ENCODE measurements around the gene TMEM170B.

The TMEM170B gene, protein sequence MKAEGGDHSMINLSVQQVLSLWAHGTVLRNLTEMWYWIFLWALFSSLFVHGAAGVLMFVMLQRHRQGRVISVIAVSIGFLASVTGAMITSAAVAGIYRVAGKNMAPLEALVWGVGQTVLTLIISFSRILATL

DNA sequence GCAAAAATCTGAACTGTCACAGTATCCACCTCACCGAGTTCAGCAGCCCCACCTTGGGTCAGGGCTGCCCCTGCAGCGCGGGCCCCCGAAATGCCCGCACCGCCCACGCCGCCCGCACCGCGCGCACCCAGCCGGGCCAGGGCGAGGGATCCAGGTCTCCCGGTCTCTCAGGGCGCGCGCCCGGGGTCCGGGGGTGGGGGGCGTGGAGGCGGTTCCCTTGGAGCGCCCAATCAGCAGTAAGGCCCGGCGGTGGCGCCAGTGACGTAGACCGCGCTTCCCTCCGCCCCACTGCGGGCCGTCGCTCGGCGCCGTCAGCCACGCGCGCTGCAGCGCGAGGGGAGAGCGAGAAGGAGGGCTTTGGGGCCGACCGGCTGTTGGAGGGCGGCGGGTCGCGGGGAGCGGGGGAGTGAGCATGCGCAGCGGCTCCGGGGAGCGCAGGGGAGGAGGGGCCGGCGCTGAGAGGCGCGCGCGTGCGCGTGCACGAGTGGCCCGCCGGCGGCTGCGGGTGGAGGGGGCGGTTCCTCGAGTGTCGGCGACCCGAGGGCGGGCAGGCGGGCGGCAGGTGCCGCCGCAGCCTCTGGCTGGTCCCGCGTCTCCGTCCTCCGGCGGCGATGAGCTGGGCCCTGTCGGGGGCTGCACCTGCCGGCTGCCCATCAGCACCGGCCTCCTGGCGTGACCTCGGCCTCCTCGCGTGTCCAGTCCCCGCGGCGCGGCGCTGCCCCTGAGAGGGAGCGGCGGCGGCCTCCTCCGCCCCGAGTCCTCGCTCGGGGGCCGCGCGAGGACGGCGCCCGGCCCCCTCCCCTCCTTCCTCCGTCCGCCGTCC lies at the start of gene TMEM170B:
TSS of gene TMEM170B (plus strand) at position 521 of the 823 bp plus-strand sequence. CDS start 529 bp downstream, outside the sequence.
- peak within 1 kb of the TSS; percentile 78 for H3K4me3 ChIP-seq (ENCODE audit: low read depth, low read length)

DNA sequence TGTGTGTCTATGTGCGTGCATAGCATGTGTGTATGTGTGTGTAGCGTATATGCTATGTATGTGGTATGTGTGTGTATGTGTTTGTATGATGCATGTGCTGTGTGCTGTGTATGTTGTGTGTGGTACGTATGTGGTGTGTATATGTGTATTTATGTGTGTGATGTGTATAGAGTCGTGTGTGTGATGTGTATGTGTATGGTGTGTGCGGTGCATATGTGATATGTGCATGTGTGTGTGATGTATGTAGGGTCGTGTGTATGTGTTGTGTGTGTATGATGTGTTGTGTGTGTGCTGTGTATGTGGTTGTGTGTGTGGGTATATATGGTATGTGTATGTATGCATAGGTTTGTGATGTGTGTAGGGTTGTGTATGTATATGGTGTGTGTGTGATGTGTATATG lies 46.6 kb upstream of the TMEM170B start:
- no peak overlapping the region for H3K4me3 ChIP-seq (ENCODE audit: low read depth, low read length)

DNA sequence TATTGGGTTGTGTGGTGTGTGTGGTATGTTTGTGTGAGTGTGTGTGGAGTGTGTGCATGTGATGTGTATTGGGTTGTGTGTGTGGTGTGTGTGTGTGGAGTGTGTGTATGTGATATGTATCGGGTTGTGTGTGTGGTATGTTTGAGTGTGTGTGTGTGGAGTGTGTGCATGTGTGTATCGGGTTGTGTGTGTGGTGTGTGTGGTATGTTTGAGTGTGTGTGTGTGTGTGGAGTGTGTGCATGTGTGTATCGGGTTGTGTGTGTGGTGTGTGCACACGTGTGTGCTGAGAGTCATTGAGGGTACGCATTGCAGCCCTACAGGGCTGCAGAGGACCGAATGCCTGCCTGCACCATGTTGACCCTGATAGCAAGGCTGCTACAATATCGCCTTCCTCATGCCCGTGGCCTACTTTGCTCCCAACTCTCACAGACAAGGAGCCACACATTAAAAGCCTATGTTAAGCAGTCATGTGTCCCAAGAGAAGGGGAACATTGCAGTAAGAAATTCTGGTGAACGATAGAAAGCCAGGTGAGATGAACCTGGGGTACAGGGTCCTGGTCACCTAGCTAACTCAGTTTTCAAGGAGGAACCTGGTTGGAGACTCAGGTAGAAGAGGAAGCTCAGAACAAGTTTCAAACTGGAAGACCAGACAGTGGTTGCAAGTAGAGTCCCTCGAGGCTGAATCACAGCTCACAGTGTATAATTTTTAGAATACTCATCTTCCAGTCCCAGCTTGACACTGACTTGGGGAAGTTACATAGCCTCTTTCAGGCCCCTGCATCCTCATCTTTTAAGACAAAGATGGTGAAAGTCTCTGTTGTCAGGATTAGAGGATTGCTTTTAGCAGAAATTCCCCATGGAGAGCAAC lies 45.7 kb upstream of the TMEM170B start:
- no peak overlapping the region for H3K4me3 ChIP-seq (ENCODE audit: low read depth, low read length)

DNA sequence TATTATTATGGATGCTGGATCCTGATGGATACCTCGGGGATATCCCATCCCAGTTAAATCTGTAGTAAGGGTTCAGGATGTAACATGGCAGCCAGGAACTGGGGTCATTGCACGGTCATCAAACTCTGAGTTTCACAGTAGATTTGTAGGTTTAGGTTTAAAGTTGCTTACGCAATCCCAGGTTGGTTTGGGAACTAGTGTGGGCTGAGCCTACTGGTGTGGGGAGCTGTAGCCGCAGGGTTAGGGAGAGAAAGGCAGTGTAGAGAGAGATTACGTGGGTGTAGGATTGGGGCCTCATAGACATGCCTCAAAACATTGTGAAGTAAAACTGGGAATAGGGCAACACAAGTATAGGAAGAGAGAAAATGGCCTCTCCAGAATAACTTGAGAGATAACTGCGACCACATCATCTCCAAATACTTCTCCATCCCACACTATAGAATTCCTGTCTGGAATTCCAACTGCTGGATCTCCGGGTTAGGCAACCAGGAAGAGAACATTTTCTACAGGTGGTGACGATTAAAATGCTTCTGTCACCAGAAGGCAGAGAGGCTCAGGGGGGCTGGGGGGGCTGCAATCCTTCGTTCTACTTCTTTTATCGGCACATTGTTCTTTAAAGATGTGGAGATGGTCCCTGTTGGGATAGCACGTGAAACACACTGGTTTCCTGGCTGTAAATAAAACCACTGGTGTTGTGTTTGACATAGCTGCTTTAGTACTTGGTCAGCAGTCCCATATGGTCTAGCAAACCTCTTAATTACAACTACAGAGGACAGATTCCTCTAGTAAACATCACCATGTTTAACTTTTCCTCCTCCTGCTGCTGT lies 44.9 kb upstream of the TMEM170B start:
- no peak overlapping the region for H3K4me3 ChIP-seq (ENCODE audit: low read depth, low read length)

DNA sequence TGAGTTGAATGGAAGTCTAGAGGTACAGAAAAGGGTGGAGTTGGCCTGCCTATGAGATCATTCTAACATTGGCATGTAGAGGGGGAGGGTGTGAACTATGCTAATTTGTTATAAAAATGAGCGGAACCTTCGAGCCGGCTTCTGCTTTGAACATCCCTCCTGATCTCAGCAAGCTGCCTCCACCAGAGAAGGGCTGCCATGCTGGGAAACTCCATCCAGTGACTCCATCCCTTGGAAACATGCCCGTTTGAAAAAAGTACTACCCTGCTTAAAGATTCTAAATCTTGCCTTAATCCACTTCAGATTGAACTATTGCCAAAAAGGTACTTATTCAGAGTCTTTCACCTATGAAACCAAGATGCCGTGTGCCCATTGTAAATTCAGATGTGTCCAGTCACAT lies 43.6 kb upstream of the TMEM170B start:
- no peak overlapping the region for H3K4me3 ChIP-seq (ENCODE audit: low read depth, low read length)

DNA sequence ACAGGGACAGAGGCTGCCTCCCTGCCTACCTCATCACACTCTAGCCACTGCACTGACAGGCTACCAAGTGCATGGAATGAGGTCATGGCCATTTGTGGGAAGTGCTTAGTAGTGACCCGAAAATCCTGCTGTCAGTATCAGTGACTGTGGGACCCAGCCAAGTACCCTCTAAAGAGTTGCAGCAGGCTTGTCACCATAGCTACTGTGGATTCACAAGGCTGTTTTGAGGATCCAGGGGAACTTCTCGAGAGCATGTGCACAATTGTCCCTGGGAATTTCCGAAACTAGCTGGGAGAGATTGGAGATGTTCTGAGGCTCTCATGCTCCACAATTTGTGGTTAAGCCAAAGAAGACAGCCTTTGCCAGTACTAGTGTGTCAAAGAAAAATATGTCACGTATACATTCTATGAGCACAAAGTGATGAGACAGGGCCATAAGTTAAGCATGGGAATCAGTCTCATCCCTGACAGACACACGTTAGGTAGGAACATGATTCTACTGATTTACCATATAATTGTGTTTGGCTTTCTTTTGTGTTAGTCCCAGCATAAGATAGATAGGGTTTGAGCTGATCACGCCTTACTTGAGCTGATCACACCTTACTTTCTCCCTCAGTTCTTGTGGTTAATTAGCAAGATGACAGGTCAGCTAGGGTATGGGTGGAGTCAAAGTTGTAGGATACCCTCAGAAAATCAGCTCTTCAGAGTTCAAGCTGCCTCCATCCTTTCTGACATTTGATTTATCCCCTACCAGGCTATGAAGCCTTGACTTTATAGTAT lies 42.6 kb upstream of the TMEM170B start:
- H3K4me3 ChIP-seq (ENCODE audit: low read depth, low read length) = no peak overlapping the region

DNA sequence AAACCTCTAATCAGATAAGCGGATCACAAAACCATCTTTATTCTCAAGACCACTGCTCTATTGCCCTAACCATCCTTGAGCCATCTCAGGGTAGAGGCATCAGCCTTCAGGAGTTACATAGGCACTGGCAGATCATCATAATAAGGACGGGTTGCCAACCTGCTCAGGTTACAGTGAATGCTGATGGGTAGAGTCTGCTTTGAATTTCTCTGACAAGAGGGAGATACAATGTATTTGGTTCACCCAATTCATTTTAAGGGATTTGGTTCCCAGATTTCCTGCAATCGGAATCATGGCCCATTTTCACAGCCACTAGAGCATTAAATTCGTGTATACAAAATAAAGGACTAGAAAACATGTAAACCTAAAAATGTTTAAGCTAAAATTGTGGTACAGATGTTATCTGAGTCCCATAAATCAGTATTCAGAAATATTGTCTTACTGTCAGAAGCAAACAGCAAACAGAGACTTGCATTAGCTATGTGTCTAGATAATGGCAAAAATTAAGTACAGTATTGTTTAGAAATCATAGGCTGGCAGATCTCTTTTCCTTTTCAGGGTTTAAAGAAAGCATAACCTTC lies 41.9 kb upstream of the TMEM170B start:
- no peak overlapping the region for H3K4me3 ChIP-seq (ENCODE audit: low read depth, low read length)

DNA sequence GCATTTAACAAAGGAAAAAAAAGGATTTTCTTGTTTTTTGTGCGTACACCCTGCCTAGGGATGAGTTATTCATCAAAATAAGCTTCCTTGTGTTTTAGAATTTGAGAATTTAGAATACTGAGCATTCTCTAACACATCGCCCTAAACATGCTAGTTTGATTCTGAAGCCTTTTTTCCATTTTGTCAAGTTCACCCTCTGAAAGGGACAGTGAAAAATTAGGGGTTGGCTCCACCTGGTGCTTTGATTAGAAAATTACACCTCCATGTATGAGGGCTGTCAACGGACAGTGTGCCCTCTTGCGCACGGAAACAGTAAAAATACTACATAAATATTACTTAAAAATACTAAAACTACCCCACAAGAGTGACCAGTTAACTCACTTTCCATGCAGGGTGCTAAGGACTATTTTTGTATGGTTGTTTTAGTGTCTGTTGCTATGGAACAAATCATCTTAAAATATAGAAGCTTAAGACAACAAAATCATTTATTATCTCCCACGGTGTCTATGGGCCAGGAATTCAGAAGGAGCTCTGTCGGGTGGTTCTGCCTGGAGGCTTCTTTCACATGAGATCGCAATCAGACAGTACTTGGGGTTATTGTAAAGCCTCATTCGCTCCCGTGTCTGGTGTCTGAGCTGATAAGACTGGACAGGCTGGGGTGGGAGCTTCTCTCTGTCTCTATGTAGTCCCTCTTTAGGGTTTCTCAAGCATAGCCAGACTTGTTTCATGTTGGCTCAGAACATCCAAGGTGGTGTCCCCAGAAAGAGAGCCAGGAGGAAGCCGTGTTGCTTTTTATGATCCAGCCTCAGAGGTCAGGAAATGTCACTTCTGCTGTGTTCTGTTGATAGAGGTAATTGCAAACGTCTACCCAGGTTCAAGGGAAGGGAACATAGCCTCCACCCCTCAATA lies 41.1 kb upstream of the TMEM170B start:
- no peak overlapping the region for H3K4me3 ChIP-seq (ENCODE audit: low read depth, low read length)

DNA sequence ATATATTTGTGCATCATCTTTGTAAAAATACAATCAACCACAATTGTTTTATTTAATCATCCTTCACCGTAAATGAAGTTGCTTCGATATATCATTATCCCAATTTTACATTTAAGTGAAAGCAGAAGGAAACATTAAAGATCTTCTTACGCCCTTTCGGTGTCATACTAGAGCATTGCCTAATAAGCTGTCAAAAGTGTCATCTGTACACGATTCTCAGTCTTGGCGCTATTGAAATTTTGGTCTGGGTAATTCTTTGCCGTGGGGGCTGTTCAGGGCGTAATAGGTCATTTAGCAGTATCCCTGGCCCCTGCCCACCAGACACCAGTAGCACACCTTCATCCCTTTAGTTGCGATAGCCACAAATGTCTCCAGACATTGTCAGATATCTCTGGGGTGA lies 40.4 kb upstream of the TMEM170B start:
- H3K4me3 ChIP-seq (ENCODE audit: low read depth, low read length) = no peak overlapping the region

DNA sequence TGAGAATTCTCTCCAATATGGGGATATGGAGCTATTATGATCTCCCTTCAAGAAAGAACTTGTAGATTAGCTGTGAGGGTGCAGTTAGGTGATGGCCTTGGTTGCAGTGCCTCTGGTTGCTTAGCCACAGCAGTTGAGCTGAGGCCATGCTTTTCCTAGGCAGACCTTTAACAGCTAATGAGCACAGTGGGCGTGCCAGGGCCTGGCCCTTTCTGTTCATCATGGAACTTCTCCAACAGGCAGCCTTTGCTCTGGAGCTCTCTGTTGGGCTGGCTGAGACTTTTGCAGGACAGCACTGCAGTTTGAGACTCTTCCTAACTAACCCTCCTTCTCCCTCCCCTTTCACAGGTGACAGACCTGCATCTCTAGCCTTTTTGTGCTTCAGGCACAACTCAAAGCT lies 39.7 kb upstream of the TMEM170B start:
- no peak overlapping the region for H3K4me3 ChIP-seq (ENCODE audit: low read depth, low read length)

DNA sequence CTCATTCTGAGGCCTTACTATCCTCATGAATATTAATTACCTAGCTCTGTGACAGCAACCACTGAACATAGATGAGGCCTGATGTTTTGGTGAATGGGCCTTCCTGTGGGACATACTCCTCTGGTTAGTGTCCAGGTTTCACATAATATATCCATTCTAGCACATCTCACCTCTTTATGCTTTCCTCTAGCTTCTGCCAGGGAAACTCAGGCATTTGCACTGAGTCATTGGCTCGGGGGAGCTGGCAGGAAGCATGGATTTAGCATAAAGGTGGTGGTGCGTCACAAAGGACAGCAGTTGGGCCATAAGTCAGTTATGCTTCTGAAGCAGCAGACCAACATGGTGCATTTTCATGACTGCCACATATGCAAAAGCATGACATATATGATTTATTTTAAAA lies 37.5 kb upstream of the TMEM170B start:
- no peak overlapping the region for H3K4me3 ChIP-seq (ENCODE audit: low read depth, low read length)

DNA sequence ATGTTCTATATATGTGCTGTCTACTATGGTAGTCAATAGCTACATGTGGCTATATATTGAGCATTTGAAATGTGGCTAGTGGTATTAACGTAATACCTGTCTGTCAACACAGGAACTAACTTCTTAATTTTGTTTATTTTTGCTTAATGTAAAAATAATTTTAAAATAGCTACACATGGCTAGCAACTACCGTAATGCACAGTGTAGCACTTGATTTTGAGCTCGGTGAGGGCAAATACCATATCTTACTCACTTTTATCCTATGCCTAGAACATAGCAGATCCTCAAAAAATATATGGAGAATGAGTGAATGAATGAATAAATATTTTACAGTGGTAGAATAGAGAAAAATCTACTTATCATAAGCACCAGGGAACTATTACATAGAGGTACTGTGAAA lies 28.1 kb upstream of the TMEM170B start:
- no peak overlapping the region for H3K4me3 ChIP-seq (ENCODE audit: low read depth, low read length)

DNA sequence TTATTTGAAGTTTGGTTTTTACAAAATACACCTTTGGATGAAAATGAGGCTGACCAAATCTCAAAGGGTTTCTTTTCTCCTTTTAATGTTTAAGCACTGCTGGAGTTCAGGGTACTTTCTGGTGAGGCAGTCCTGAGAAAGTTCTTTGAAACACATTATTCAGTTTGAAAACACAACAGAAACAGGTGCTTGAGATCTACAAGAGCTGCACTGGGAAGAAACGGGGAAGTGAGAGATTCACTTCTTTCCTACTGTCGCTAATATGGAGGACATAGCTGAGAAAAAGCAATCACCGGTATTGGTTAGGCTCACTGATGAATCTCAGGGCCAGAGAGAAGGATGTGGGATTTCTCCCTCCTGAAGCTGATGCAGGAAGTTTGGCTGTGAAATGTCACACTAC lies 22.9 kb upstream of the TMEM170B start:
- H3K4me3 ChIP-seq (ENCODE audit: low read depth, low read length) = no peak overlapping the region

DNA sequence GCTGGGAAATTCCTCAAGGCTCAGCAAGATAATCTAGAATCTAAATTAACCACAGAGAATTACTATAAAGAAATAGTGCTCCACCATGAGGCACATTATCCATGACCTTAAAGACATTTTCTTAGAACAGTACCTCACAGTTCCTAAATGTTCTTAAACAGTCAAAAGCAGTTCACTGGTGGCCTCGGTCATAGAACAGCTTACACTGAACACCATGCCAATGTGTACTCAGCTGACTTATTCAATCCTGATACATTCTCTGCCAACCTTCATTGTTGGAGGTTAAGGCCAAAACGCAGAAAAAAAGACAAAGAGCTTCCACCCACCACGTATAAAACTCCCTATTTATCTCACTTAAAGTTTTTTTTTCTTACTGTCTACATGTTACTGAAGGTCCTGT lies 21.8 kb upstream of the TMEM170B start:
- no peak overlapping the region for H3K4me3 ChIP-seq (ENCODE audit: low read depth, low read length)

DNA sequence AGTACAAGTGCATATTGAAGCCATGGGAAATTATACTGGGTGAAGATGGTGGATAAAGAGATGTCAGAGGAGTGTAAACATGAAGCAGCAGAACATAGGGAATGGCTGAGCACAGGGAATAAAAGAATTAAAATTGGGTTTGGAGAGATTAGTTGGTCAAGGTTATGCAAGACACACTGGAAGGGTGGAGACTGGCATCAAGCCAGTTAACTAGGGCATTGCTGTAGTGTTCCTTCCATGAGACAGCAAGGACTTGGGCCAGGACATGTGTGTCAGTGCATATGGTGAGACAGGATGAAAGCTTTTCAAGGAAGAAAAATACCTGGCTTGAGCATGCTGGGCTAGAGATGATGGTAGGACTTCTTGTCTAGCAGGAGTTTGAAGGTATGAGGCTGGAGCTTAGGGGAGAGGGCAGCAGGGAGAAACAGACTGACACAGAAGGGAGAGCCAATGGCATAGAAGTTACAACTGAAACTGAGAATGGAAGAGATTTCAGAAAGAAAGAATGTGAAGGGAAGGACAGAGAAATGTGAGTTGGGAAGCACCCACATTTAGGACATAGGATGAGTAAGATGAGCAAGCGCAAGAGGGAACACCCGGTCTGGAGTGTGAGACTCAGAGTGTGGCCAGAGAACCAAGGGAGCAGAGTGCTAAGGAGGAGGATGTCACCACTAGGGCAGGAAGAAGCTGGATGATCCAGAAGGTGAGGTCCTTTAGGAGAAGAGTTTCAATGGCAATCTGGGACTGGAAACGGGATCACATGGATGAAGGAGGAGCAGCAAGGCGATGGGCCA lies 14.5 kb upstream of the TMEM170B start:
- H3K4me3 ChIP-seq (ENCODE audit: low read depth, low read length) = no peak overlapping the region

DNA sequence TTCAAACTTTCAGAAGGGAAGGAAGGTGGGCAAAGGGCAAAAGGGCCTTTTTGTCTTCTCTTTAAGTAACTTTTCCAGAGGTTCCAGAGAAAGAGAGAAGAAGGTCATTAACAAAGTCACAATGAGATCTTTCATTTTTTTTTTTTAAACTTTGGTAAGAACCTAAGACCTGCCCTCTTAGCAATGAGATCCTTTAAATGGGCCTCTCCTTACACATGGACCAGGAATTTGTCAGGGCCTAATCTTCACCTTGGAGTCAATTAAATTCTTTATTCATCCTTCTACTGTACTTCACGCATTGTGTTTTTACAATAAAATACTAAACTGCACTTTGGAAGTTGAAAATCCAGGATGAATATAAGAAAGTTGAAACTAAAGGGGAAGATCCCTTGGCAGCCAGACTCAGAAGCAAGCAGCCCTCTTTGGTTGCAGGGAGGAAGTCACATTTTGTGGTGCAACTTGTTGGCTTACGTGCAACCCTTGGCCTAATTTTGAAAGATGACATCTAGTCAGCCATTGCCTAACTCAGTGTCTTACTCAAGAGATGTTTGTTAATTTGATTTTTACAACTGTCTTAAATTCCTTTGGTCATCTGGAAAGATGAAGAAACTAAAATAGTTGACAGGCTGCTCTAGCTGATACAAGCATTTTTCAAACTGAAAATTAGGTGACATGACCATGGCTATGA lies 11.9 kb upstream of the TMEM170B start:
- no peak overlapping the region for H3K4me3 ChIP-seq (ENCODE audit: low read depth, low read length)

DNA sequence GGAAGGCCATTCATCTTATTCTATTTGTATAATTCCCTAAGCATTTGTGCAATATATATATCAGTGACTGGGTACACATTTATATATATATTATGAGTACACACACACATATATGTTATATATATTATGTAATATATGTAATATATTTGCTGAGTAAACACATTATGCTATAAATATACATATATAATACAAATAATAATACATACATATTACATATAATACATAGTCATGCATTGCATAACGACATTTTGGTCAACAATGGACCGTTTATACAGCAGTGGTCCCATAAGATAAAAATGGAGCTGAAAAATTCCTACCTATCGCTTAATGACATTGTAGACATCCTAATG lies 11.4 kb upstream of the TMEM170B start:
- H3K4me3 ChIP-seq (ENCODE audit: low read depth, low read length) = no peak overlapping the region
